ENCODE results near the gene RAD23B. TPM values are rescaled to one million over a fixed set of nuclear protein-coding genes. Genes with fewer than 3 reads are reported as not detected.

The RAD23B gene
- total and polyA plus RNA-seq, 2 of the 13 experiments (the other 11 are each of a cell fraction or from before 2014, with no cell fraction given), result 133 to 156 TPM

GRCh38 chr9:107282759-107283622 lies at the start of gene RAD23B (continued):
- peak; percentile 36; the same call in 1 of the 2 replicates for TF ChIP-seq HNF1B (CRISPR knock-in tag; IDR thresholded peaks at IDR 0.05)
- TF ChIP-seq TAF1 (CRISPR knock-in tag; IDR thresholded peaks at IDR 0.05), result peak; percentile 98
- peak; percentile 50 for TF ChIP-seq ZNF709 (CRISPR knock-in tag; IDR thresholded peaks at IDR 0.05)
- TF ChIP-seq NRL (CRISPR knock-in tag; IDR thresholded peaks at IDR 0.05; ENCODE audit: borderline replicate concordance), result peak; percentile 47; the same call in 1 of the 2 replicates
- TF ChIP-seq GFI1 (CRISPR knock-in tag; IDR thresholded peaks at IDR 0.05; ENCODE audit: borderline replicate concordance), result peak; percentile 57; the same call in 1 of the 2 replicates
- no peak; the same call in 1 of the 2 replicates for TF ChIP-seq TFE3 (CRISPR knock-in tag; IDR thresholded peaks at IDR 0.05)
- no peak for TF ChIP-seq SSRP1 (CRISPR knock-in tag; IDR thresholded peaks at IDR 0.05)
- peak; percentile 16; the same call in 1 of the 2 replicates for TF ChIP-seq HOXA5 (CRISPR knock-in tag; IDR thresholded peaks at IDR 0.05)
- TF ChIP-seq SNAI1 (CRISPR knock-in tag; IDR thresholded peaks at IDR 0.05; ENCODE audit: borderline replicate concordance), result no peak
- TF ChIP-seq ZNF276 (CRISPR knock-in tag; IDR thresholded peaks at IDR 0.05; ENCODE audit: low read depth), result no peak
- no peak for TF ChIP-seq TSC22D2 (CRISPR knock-in tag; IDR thresholded peaks at IDR 0.05; ENCODE audit: borderline replicate concordance)
- TF ChIP-seq ZSCAN25 (CRISPR knock-in tag; IDR thresholded peaks at IDR 0.05), result peak; percentile 25; the same call in 1 of the 2 replicates
- TF ChIP-seq ZNF713 (CRISPR knock-in tag; IDR thresholded peaks at IDR 0.05), result no peak
- TF ChIP-seq ARNT2 (CRISPR knock-in tag; IDR thresholded peaks at IDR 0.05; ENCODE audit: low read depth), result peak; percentile 44
- peak; percentile 72; the same call in 1 of the 2 replicates for TF ChIP-seq ZNF766 (CRISPR knock-in tag; IDR thresholded peaks at IDR 0.05; ENCODE audit: borderline replicate concordance)
- TF ChIP-seq REST (IDR thresholded peaks at IDR 0.05; ENCODE audit: borderline replicate concordance in 1 of 2, low read depth in 1 of 2, low read length in 2 of 2), result peak in 1 of 2 experiments; percentile 36; a peak in 1 of 4 replicates
- no peak for TF ChIP-seq RCOR2 (CRISPR knock-in tag; IDR thresholded peaks at IDR 0.05)
- 0 out of 2 replicates have a peak, but pooled peaks have one; percentile 7 for TF ChIP-seq MNT (IDR thresholded peaks at IDR 0.05)

All from HepG2 (cell line).